Lung (tissue), 16 donors: ENCODE data around the gene MIS18A. TPM values are rescaled to one million over a fixed set of nuclear protein-coding genes. Genes with fewer than 3 reads are reported as not detected.
A peak's percentile ranks its signal among the peaks of the same experiment; 100 is the strongest.

Experiments used
- ATAC-seq: fragments of 200-7000 bp; cut with Tn5 transposase; one replicate; pipeline ENCODE4 v1.9.1; 2020; ENCODE audit warnings: moderate number of reproducible peaks; ENCODE audit not compliant: insufficient read depth, low FRiP score
- DNase-seq, 3 donors: peaks; one replicate each; pipeline ENCODE4 v3.0.0-alpha.2; 2013 to 2017
- H3K27ac ChIP-seq, 2 donors: one replicate each; pipeline ENCODE4 v1.5.1; 2013; ENCODE audit warnings: mild to moderate bottlenecking in 2 of 2, moderate library complexity in 2 of 2, control low read depth in 1 of 2, inconsistent platforms in 1 of 2, low read depth in 1 of 2, low read length in 1 of 2
- H3K27me3 ChIP-seq, 3 donors: one replicate each; pipeline ENCODE4 v1.5.1; 2013; ENCODE audit warnings: low read length in 2 of 3; ENCODE audit not compliant: control insufficient read depth in 3 of 3, insufficient read depth in 3 of 3
- H3K36me3 ChIP-seq, 4 donors: one replicate each; pipeline ENCODE4 v1.5.1; 2013; ENCODE audit warnings: low read length in 4 of 4, mild to moderate bottlenecking in 1 of 4, moderate library complexity in 1 of 4; ENCODE audit not compliant: control insufficient read depth in 4 of 4, insufficient read depth in 4 of 4
- H3K4me1 ChIP-seq, 5 donors: one replicate each; pipeline ENCODE4 v1.5.1; 2013; ENCODE audit warnings: low read length in 5 of 5, mild to moderate bottlenecking in 2 of 5, moderate library complexity in 1 of 5; ENCODE audit not compliant: control insufficient read depth in 5 of 5, insufficient read depth in 5 of 5
- H3K4me3 ChIP-seq: one replicate; pipeline ENCODE4 v1.5.1; 2013; ENCODE audit warnings: mild to moderate bottlenecking, control low read depth, moderate library complexity
- H3K9ac ChIP-seq, 2 donors: one replicate each; pipeline ENCODE4 v1.5.1; 2013; ENCODE audit warnings: low read length in 2 of 2, control low read depth in 1 of 2; ENCODE audit not compliant: insufficient read depth in 1 of 2
- H3K9me3 ChIP-seq, 4 donors: one replicate each; pipeline ENCODE4 v1.5.1; 2013; ENCODE audit warnings: low read length in 3 of 4, mild to moderate bottlenecking in 1 of 4, moderate library complexity in 1 of 4; ENCODE audit not compliant: control insufficient read depth in 4 of 4, insufficient read depth in 3 of 4
- CTCF ChIP-seq: IDR thresholded peaks from 2 replicates; pipeline ENCODE4 v1.5.1; 2012; ENCODE audit warnings: mild to moderate bottlenecking; ENCODE audit errors: control extremely low read depth, extremely low read depth
- WGBS, 2 donors: extraction: QIAGEN DNeasy Blood & Tissue Kit; methylation state at CpG; one replicate each; pipeline ENCODE4 v1.1.7; 2013; 5-methylcytosine and 5-hydroxymethylcytosine counted together
- long read RNA-seq, 5 donors: transcript quantifications; one replicate each; lab custom pipeline, GENCODE V29; 2026
- polyA plus RNA-seq, 2 donors: library from polyadenylated mRNA; stranded (reverse); fragments of 200-250 nt; gene quantifications; one replicate each; pipeline ENCODE4 v1.2.1, GENCODE V29; 2013
- total RNA-seq, 2 donors: library from RNA; depleted of rRNA in 1 of 2; stranded (reverse); fragments of >200 nt in 1 of 2; gene quantifications; one replicate each; pipeline ENCODE4 v1.2.1, GENCODE V29; 2014 to 2021
- donor health status: control.
- donor health status: control.
- donor health status: Bipolar disorder and iron deficiency.
- donor health status: healthy.
- donor health status: DM: yes; HTN: yes; CAD: no.

The MIS18A gene
- total RNA-seq (1 to 10 TPM; 6.9 to 8.5 TPM), polyA plus RNA-seq (1 to 10 TPM; 5.0 to 5.2 TPM)
- long read RNA-seq, donor 1, transcript MIS18A-201 (5 exons, 1,575 nt) = major isoform, 14 of 14 reads
- long read RNA-seq, donor 1, partial matches to known transcripts = 0 of 14 reads
- long read RNA-seq, donor 1, other reads (novel, unspliced or antisense) = 0 of 14 reads
- long read RNA-seq, donor 2, partial matches to known transcripts = 0 of 4 reads
- long read RNA-seq, donor 2, other reads (novel, unspliced or antisense) = 0 of 4 reads
- long read RNA-seq, donor 3, transcript MIS18A-201 (5 exons, 1,575 nt) = major isoform, 14 of 14 reads
- long read RNA-seq, donor 3, partial matches to known transcripts = 0 of 14 reads
- long read RNA-seq, donor 3, other reads (novel, unspliced or antisense) = 0 of 14 reads
- long read RNA-seq, donor 4, transcript MIS18A-201 (5 exons, 1,575 nt) = major isoform, 14 of 14 reads
- long read RNA-seq, donor 4, partial matches to known transcripts = 0 of 14 reads
- long read RNA-seq, donor 4, other reads (novel, unspliced or antisense) = 0 of 14 reads
- long read RNA-seq, donor 5, transcript MIS18A-201 (5 exons, 1,575 nt) = major isoform, 22 of 27 reads
- long read RNA-seq, donor 5, partial matches to known transcripts = 5 of 27 reads
- long read RNA-seq, donor 5, other reads (novel, unspliced or antisense) = 0 of 27 reads

GRCh38 chr21:32278518-32279376 is at the start of gene MIS18A:
MIS18A (minus strand) TSS chr21:32279049; CDS start chr21:32279014, 35 bp downstream.
- DNase-seq (peak; percentile 97), ATAC-seq (peak; percentile 95)
- Histone ChIP-seq H3K9me3 (no peaks in the 10 kb centered on the region), H3K9ac (peak within 1 kb of the TSS; percentile 47 to 90), H3K27ac (peak within 1 kb of the TSS; percentile 9 to 42), H3K27me3 (no peaks in the 10 kb centered on the region), H3K36me3 (peaks cover 0 to 4% (median 3%) of the 10 kb centered on the region in 4 donors), H3K4me1 (peaks cover 5 to 17% (median 11%) of the 10 kb centered on the region in 5 donors), H3K4me3 (peak within 1 kb of the TSS; percentile 94)
- 0 to 1% methylated on average over 65 to 69 of the region's 69 CpGs for WGBS, 2 donors
- no peak for TF ChIP-seq CTCF

GRCh38 chr21:32328595-32328994 is 49.7 kb upstream of the MIS18A start:
- Histone ChIP-seq H3K27me3 (no peaks in the 10 kb centered on the region), H3K4me1 (peaks cover 0 to 4% (median 0%) of the 10 kb centered on the region in 5 donors), H3K9ac (no peak overlapping the region), H3K9me3 (no peaks in the 10 kb centered on the region), H3K36me3 (peaks cover 22 to 38% (median 29%) of the 10 kb centered on the region in 4 donors), H3K4me3 (no peak overlapping the region), H3K27ac (no peak overlapping the region)
- ATAC-seq = no peak
- WGBS, 2 donors = 59 to 76% methylated on average over 3 of the region's 3 CpGs
- TF ChIP-seq CTCF = no peak
- DNase-seq = peak in 2 of 3 donors; percentile 18 to 56

GRCh38 chr21:32325706-32326105 is 46.9 kb upstream of the MIS18A start:
- ATAC-seq = no peak
- no peaks in the 10 kb centered on the region for H3K27me3 ChIP-seq
- H3K9me3 ChIP-seq = no peaks in the 10 kb centered on the region
- H3K4me3 ChIP-seq = no peak overlapping the region
- H3K27ac ChIP-seq = no peak overlapping the region
- TF ChIP-seq CTCF = no peak
- H3K4me1 ChIP-seq = peaks cover 0 to 4% (median 0%) of the 10 kb centered on the region in 5 donors
- H3K36me3 ChIP-seq = peaks cover 30 to 42% (median 39%) of the 10 kb centered on the region in 4 donors
- no peak overlapping the region for H3K9ac ChIP-seq
- DNase-seq = no peak
- 87 to 90% methylated on average over 8 of the region's 8 CpGs for WGBS, 2 donors
